ENCODE results near the gene SPCS2.
A peak's percentile ranks its signal among the peaks of the same experiment; 100 is the strongest.
"Not testable (repeated sequence)": the region's sequence is repeated elsewhere in the genome, so short reads cannot be mapped to it uniquely, and the experiment has no call there.

SPCS2 gene

GRCh38 chr11:74950374-74950969, 1.4 kb downstream of the SPCS2 start:
- DNase-seq (ENCODE audit: low spot score): no peak

- DNase-seq (ENCODE audit: low spot score): no peak
Observed at GRCh38 chr11:74951226-74951625, 2.2 kb downstream of the SPCS2 start.

GRCh38 chr11:74952752-74953151, 3.7 kb downstream of the SPCS2 start:
- DNase-seq (ENCODE audit: low spot score): no peak

- DNase-seq (ENCODE audit: low spot score): no peak
Observed at GRCh38 chr11:74953451-74953850, 4.4 kb downstream of the SPCS2 start.

- no peak for DNase-seq (ENCODE audit: low spot score)
Observed at GRCh38 chr11:74954199-74954598, 5.1 kb downstream of the SPCS2 start.

GRCh38 chr11:74956397-74957015, 7.4 kb downstream of the SPCS2 start:
- DNase-seq (ENCODE audit: low spot score): no peak

- no peak for DNase-seq (ENCODE audit: low spot score)
Observed at GRCh38 chr11:74957937-74958629, 9.0 kb downstream of the SPCS2 start.

- DNase-seq (ENCODE audit: low spot score): not testable (repeated sequence)
Observed at GRCh38 chr11:74960128-74960527, 11.1 kb downstream of the SPCS2 start.

- no peak for DNase-seq (ENCODE audit: low spot score)
Observed at GRCh38 chr11:74966651-74967050, 17.6 kb downstream of the SPCS2 start.

GRCh38 chr11:74970852-74971395, 21.9 kb downstream of the SPCS2 start:
- DNase-seq (ENCODE audit: low spot score): no peak

- DNase-seq (ENCODE audit: low spot score): no peak
Observed at GRCh38 chr11:74971424-74971823, 22.4 kb downstream of the SPCS2 start.

GRCh38 chr11:74978041-74978440, 29.0 kb downstream of the SPCS2 start:
- DNase-seq (ENCODE audit: low spot score): no peak

- DNase-seq (ENCODE audit: low spot score): no peak
Observed at GRCh38 chr11:74980634-74981033, 31.6 kb downstream of the SPCS2 start.

GRCh38 chr11:74981888-74982287, 32.8 kb downstream of the SPCS2 start:
- DNase-seq (ENCODE audit: low spot score): no peak

GRCh38 chr11:74984070-74984469, 35.0 kb downstream of the SPCS2 start:
- no peak for DNase-seq (ENCODE audit: low spot score)

- DNase-seq (ENCODE audit: low spot score): no peak
Observed at GRCh38 chr11:74984730-74985129, 35.7 kb downstream of the SPCS2 start.

- DNase-seq (ENCODE audit: low spot score): peak; percentile 71
Observed at GRCh38 chr11:74988541-74989259, 39.6 kb downstream of the SPCS2 start, which contains the start of gene NEU3. NEU3 (plus strand) TSS chr11:74988933; CDS start chr11:74989061, 128 bp downstream.

- no peak for DNase-seq (ENCODE audit: low spot score)
Observed at GRCh38 chr11:74989260-74989638, 40.2 kb downstream of the SPCS2 start.

GRCh38 chr11:74990150-74990549, 41.1 kb downstream of the SPCS2 start:
- not testable (repeated sequence) for DNase-seq (ENCODE audit: low spot score)

- DNase-seq (ENCODE audit: low spot score): no peak
Observed at GRCh38 chr11:74990941-74991340, 41.9 kb downstream of the SPCS2 start.

- no peak for DNase-seq (ENCODE audit: low spot score)
Observed at GRCh38 chr11:74992852-74993251, 43.8 kb downstream of the SPCS2 start.

- no peak for DNase-seq (ENCODE audit: low spot score)
Observed at GRCh38 chr11:75000975-75001354, 51.9 kb downstream of the SPCS2 start.

GRCh38 chr11:75001686-75002085, 52.6 kb downstream of the SPCS2 start:
- no peak for DNase-seq (ENCODE audit: low spot score)

Measured in HuH-7 (cell line).